HG02642 (cell line): ENCODE measurements around the gene CPVL.
"Not testable (repeated sequence)": the region's sequence is repeated elsewhere in the genome, so short reads cannot be mapped to it uniquely, and the experiment has no call there.

Experiments
- ATAC-seq: cut with Tn5 transposase; IDR thresholded peaks from one replicate; pipeline ENCODE4 v1.9.1; 2021; ENCODE audit warnings: mild to moderate bottlenecking; ENCODE audit not compliant: unreplicated experiment, poor library complexity

CPVL gene

DNA sequence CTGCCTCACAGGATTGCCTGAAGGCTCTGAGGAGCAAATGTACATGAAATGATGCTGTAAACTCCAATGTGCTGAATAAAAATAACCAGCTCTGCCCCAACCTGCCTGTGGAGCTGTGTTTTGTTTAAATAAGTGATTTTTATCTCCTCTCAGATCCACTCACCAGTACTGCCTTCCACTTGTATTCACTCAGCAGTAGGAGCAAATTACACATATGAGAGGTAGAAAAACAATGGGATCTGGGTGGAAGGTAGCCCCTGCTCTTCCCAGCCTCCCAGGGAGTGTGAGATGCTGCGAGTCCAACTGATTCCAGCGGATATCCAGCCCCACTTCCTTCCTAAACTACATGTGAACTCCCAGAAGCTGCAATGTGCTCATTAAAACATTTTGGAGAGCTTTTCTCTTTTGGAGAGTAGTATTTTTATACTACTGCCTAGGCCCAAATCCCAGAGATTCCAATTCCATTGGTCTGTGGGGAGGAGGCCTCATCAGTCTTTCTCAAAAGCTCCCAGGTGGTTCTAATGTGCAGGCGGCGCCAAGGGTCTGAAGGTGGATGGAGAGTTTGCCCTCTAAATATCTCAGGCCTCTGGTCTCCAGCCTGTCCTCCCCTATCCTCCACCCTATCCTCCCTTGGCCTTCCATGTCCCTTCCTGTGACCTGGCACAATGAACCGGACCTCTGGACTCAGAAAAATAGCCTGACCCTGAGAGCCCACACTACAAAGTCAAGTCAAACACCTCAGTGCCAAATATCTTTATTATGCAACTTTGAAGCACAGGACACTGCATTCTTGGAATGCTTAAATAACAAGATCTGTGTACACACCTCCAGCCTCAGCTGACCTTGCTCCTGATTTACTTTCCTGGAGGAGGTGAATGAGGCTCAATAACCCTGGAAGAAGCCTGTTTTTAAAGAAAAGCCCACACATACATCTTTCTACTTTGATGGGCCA lies 46.2 kb downstream of the CPVL start:
- no peak for ATAC-seq

DNA sequence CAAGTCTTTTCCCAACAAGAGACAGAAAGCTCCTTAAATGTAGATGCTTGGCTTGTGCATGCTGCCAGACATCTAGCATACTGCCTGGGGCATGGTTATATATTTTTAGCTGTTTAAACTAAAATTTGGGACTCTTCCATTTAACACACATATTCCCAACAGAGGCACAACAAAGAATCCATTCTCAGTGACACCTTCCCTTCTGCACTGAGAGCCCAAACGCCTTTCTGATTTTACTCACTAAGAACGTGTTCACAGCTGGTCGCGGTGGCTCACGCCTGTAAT lies 49.9 kb downstream of the CPVL start:
- no peak for ATAC-seq

DNA sequence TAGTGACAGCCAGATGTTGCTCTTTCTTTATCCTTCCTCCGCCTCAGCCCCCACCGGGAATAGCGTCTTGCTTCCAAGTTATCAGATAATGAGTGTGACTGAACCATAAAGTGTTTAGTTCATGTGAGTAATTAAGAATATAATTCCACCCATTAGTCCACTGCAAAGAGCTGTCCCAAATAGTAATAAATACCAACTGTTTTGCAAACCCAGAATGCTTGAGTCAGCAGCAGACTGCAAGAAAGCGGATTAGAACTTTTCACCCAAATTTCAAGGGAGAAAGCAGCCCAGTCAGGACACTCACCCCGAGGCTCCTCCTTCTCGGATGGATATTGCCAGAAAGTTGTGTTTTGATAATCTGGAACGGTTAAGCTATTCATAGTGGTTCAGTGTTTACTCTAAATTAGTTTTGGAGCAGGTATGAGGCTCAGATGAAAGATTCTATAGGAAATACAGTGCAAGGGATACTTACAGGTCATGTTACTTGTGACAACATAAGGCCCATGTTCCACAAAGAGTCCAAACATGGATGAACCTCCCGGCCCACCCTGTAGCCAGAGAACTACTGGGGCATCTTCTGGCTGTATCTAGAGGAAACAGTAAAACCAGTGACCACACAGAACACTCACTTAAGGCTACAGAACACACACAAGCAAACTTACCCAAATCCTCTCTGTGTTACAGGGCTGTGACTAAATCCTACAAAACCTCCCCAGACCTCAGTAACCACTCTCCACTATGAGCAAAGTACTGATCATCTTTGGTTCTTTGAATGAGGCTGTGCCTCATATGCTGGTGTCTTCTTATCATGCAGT lies 50.5 kb downstream of the CPVL start:
- no peak for ATAC-seq

DNA sequence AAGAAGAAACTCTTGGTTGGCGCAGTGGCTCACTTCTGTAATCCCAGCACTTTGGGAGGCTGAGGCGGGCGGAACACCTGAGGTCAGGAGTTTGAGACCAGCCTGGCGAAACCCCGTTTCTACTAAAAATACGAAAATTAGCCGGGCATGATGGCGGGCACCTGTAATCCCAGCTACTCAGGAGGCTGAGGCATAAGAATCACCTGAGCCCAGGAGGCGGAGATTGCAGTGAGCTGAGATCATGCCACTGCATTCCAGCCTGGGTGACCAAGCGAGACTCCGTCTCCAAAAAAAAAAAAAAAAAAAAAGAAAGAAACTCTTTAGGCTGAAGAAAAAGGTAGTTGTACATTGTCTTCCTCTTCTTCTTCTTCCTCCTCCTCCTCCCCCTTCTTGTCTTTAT lies 53.2 kb downstream of the CPVL start:
- ATAC-seq: not testable (repeated sequence)

DNA sequence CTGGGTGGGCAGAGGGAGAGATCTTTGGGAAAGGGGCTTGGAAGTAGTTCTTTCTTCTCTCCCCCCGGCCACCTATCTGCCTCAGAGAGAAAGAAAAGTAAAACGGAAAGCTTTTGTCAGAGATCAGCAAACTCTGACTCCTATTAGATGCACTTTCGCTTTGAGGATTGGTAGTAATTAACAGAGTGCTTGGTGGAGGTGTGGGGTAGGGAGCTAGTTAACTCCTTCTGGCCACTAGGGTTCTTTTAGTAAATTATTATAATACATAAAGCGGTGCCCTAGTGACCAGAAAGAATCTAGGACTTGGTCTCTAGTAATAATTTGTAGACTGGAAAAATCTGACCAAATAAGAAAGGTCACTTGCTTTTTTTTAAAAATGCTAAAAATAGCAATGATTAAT lies 54.6 kb downstream of the CPVL start:
- ATAC-seq: no peak

DNA sequence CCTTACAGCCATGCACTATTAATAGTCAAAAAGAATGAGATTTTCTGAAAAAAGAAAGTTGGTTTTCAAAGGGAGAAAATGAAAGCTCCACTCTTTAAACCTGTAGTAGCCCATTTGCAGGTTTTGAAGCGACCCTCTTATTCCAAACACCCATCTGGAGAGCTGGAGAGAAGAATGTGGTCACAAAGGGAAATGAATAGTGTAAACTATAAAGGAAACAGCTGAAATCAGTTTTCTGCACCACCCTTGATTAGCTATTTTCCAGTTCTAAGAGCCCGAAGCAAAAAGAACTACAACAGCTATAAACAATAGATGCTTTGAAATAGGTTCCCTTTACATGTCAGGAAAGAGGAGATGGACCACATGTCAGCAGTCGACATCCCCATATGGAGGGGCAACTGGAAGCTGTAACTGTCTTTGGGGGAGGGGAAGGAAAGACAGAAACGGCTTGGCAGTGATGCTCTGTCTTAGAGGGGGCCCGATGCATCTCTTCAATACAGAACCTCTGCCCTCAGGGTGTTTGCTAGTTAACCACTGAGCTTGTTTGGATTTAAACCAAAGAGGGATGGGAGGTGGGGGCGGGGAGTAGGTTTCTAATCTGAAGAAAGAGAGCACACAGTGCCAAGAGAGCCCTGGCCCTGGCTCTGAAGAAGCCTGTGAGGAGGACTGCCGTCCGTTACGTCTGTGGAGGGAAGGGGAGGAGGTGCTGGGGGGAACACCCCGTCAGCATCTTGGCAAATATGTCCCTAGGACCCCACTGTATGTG lies 55.3 kb downstream of the CPVL start:
- ATAC-seq: no peak

DNA sequence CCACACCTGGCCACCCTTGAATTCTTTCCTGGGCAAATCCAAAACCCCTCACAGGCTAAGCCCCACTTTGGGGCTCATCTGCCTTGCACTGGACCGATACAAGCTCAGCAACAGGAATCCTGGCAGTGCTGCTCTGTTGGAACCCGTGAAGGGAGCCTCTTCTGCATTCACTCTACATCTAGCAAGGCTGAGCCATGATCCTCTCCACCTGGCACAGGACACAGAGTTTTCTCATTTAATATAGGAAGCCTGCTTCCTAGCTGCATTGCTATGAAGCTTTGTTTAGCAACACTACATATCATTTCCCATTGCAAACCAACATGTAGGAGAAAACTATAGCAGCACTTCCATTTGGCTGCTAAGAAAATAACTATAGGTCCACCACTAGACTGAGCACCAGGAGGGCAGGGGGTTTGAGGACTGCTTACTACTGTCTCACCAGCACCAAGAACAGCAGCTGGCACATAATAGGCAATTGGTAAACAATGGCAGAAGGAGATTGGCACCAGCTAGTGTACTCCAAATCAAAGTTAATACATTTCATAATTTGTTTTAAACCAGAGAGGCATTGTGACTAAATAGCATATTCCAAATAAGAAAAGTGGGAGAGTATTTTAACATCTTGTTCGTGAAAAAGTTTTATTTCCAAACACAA lies 56.1 kb downstream of the CPVL start:
- no peak for ATAC-seq

DNA sequence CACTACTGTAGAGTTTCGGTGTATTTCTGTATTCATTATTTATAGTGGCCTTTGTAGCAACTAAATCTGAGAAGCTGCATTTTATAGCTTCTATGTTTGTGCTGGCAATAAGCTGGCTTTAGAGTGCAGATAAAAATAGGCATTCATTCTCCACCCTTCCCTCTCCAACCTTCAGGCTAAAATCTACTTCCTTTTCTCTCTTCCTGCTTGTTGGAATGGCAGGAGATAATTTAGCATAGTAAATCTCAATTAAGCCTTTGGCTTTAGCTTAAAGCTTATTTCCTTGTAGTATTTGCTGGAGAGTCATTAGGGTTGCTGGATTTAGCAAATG lies 58.5 kb downstream of the CPVL start:
- ATAC-seq: no peak

DNA sequence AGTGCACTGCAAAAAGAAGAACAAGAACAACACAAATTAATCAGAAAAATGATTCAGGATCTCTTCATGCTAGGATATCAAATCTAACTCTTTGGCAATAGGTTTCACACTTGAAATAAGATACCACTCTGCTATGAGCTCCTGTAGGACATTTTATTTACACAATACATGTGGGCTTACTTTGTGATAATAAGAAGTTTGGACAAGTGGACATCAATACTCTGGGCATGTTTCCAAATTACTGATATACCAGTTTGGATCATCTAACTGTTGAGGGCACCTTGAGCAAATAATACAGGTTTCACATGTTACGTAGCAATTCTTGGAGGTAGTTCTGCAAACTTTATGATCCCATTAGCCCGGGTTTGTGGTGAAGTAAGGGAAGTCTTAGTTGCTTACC lies 59.8 kb downstream of the CPVL start:
- no peak for ATAC-seq

DNA sequence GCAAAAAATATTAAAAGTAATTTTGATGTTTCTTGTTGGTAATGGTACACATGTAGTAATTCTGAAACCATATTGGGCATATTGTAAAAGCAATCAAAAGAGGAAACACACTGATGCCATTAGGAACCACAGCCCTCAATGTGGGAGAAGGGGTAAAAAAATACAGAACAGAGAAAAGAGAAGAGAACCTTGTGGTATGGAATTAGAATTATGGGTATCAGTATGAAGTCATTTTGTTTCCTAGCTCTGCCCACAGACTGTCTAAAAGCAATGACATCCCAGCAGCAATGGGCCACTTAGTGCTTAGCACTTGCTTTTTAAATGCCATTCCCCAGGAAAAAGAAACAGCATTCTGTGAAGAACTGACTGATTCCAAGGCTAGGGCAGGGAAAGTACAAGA lies 61.5 kb downstream of the CPVL start:
- ATAC-seq: no peak

DNA sequence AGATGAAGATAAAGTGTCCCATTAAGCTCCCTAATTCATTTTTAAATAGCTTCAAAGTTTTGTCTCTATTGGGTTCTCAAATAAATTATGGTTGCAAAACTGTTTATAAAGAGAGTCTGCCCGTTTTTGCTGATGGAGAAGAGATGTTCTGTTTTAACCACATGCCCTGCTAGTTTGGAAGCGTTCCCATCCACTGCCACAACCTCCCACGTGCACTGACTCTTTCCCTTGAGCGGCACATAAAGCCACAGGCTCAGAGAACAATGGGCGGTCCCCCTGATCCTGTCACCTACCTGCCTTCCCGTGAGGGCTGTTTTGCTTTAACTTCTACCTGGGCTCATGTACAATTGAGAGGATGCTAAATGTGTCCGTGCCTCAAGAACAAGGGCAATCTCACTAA lies 65.5 kb downstream of the CPVL start:
- no peak for ATAC-seq

DNA sequence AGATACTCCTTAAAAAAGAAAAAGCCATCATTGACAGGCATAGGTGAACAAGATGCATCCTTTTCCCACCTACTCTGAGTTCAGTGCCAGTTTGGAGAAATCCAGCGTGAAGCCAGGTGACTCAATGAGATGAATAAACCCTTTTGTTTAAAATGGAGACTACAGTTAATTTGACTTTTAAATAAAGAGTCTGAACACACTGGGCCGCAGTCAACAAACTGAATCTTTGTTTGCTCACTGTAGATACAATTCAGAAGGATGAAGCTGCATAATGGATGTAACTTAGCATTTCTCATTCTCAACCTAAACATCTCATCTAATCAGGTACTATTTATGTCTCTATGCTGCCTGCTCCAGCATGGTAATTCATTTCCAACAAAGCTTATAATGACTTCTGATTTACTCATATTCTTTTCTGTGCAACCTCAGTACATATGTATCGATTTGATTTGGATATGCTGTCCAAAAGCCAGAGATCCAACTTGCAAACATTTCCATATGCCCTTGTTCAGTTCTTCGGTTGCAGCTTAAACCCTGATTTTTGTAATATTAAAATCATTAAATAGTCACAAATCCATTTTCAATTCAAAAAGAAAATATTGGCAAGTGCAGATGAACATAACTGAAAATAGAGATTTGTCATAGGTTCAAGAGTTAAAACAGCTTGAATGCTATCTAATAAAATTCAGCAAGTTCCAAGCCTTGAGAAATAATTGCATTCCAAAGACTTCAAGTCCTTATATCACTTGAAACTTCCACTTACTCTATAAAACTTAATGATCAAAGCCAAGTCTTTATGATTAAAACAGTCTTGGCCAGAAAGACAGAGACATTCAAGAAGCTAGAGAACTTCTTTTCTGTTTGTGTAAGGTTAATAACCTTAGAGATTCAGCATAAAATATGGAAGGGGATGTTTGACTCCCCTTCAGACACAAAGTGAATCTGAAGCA lies 67.8 kb downstream of the CPVL start:
- ATAC-seq: no peak

DNA sequence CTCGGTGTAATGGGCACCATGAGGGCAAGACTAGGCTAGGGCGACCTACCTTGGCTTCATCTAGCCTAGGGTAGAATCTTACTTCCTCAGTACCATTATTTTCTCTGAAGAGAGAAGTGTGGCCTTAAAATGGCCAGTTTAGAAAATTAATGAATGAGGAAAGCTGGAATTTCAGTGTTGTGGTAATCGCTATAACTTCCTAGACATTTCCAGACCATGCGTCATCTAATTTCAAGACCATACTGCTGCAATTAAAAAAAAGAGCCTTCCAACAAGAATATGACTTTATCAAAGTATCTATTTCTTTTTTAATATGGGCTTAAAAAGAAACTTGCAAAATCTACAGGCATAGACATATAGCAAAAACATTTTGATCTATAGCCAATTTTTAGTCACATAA lies 68.5 kb downstream of the CPVL start:
- ATAC-seq: no peak

DNA sequence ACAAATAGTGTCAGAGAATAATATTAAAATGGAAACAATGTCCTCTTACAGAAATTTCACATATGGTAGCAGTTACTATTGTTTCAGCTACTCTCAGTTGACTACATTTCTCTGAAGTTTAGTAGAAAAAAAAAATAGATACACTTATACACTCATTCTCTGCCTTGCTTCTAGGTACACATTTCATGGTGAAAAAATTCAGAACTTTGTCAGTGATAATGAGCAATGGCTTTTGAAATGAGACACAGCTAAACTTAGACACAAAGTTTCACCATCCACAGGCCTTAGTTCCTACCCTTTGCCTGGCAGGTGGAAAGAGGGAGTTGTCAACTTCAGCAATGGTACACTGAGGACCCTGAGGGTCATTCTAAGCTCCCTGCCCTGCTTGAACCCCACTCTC lies 69.2 kb downstream of the CPVL start:
- no peak for ATAC-seq

DNA sequence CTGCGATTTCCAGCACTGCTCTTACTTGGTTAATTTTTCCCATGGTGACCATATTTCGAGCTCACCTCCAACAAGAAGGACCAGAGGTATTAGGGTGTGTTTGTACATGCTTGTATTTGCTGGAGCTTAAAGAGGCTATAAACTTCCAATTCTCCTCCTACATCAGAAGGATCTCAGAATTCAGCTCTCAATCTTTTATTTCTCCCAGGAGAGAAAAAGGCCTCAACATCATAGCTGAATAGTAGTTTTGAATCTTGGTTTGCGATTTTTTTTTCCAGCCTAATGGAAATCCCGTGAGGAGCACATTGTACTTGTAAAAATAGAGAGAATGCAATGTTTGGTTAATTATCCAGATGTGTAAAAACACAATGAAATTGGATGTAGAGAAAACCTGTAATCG lies 69.7 kb downstream of the CPVL start:
- ATAC-seq: no peak

DNA sequence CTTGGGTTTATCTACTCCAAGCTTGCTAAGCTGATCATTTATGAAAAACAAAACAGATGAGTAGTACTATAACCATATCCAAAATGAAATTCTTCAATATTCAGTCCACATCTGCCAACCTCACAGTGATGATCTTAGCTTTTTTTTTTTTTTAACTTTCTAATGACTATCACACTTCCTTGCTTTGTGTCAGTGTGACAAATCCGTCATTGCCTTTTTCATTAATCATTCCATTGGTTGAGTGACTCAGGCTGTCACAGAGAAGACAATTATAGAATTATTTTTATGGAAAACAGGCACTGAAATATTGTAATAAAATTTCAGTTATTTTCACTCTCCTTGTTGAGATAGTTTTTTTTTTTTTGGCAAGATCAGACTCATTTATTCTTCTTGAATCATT lies 70.7 kb downstream of the CPVL start:
- no peak for ATAC-seq

DNA sequence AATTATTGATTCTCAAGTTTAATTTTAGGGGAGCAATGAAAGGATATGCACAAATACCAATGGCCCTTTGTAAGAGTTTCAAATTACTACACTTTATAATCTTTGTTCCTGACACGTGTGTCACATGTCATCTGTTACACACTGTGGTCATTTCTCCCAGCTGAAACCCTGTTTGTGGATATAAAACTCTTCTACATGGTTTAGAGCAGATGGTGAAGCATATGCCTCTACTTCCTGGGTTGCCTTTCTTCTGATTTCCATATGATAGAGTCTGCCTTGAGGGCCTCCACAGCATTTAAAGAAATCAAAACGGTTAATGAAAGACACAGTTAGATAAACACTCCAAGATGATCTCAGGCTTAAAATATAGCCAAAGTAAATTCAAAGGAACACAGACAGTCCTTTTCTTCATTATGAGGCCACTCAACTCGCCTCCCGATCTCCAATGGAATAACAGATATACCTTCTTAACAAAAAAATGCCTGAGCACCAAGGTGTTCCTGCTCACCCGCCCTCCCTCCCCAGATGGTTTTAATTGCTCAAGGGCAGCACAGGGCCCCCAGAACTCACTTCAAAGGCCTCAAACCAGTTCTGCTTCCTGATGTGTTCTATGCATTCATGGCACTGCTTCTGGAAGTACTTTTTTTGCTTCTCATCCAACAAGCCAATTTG lies 75.0 kb downstream of the CPVL start:
- ATAC-seq: no peak

DNA sequence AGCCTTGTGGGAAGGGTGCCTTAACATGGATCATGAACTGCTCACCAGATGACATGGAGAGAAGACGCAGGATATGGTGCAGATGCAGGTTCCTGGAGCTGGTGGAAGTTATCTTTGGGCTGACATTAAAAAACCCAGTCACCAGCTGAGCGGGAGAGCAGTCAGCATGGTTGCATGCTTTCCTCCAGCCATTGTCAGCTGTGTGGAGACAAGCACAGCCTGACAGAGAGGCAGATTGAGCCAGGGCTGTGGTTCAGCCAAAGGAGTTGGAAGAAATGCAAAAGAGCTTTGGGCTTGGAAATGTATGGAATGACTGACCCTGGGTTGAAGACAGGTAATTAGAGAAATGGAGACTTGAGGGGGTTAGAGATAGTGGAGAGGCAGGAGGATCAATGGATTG lies 79.7 kb downstream of the CPVL start:
- no peak for ATAC-seq
